NK-92 (cell line): Measurements from ENCODE around the gene GLI2.

Source experiments
- DNase-seq: peaks from one replicate; lab custom pipeline; 2025; ENCODE audit not compliant: unreplicated experiment; lab: John Stamatoyannopoulos, UW

GLI2 gene

DNA sequence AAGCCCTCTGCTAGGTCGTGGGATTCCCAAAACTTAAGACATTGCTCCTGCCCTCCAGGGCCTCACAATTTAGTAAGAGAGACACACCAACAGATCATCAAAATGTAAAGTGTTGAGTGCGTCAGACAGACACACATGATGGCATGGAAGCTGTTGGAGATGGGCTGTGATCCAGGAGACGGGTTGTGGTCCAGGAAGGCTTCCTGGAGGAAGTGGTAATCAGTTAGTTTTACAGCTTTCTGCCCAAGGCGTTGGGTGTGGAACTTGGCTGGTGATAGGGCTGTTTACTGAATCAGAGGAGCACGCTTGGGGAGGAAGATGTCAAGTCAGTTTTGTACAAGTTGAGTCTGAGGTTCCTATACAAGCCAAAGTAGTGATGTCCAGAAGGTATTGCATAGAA, 24.0 kb upstream of the GLI2 start:
- no peak for DNase-seq

DNA sequence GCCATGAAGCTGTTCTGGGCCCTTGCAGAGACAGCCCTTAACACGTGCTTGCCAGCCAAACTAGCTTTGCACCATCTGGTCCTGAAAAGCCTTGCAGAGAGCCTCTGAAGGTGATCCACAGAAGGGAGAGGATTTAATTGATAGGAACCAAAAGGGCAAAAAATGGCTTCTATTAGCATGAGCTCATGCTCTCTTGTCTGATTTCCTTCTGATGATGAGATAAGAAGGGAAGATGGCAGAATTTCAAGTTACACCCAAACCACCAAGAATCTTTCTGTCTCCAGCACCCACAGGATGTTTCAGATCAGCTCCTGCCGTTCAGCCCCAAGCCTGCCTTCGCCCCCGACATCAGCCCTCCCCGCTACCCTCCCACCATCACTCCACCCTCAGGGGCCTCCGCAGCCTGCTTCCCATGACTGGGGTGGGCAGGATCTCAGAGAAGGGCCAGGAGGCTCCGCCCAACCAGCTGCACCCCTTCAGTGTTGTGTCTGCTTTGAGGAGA, 23.4 kb upstream of the GLI2 start:
- no peak for DNase-seq

DNA sequence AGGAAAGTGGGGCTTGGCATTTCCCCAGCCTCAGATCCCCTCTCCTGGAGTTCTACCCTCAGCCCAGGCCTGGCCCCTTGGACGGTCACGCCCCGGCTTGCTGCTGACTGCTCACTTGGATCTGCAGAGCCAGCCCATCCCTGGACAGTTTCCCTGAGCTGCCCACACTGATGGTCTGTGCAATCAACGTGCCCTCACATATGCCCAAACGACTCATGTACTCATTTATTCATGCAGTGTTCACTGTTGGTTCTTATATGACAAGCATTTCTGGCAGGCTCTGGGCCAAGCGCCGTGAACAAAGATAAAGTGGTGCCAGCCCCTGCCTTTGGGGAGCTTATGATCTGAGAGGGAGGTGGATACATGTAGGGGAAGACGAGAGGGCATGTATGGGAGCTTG, 20.3 kb upstream of the GLI2 start:
- no peak for DNase-seq

DNA sequence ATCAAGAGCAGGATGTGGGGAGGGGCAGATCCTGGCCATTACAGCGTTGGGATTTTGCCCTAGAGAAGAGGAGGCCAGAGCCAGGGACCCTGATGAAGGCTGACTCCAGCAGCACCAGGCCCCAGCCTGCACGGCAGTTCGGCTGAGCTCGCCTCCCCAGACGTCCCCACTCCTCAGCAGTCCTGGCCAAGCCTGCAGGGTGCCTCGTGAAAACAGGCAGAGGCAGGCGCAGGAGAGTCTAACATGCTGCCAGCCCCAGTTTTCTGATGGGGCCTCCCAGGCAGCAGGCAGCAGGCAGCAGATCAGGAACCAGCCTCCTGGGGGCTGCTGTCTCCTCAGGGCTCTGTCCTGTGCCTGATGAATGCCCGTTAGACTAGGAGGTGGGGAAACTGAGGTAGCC, 19.7 kb upstream of the GLI2 start:
- DNase-seq: no peak

DNA sequence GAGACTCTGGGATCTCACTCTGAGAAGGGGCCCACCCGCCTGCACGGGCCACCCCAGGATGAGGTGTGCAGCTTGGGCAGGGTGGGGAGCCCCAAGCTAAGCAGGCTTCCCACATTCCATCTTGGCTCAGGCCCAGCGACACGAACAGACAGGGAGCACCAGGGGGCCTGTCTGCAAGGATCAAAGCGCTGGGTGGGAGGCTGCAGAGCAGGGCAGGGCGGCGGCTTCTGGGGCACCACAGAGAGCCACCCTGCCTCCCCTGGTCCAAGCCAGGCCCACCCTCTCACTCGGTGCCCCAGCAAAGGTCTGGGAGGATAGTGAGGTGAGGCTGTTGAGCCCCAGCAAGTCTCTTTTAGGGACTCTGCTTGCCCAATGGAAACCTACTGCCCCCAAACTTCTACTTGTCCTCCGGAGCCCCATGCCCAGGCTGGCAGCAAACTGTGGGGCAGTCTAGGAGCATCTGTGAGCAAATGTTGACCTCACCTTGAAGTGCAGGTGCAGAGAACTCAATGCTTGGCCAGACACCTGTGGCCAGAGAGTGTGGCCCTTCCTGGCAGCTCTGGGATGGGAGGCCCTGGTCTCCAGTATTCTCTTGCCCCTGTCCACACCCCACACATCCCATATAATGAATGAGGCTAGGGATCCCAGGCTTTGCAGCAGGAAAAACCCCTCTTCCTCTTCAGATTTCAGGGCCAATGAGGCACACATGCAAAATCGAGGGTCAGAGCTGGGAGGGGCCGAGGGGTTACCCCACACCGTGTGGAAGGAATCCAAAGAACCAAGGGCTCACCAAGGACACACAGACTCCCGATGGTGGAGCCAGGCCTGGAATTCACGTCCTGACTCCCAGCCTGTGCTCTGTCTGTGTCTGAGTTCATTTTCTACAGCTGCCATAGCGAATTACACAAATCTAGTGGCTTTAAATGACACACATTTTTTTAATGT, 18.8 kb upstream of the GLI2 start:
- no peak for DNase-seq

DNA sequence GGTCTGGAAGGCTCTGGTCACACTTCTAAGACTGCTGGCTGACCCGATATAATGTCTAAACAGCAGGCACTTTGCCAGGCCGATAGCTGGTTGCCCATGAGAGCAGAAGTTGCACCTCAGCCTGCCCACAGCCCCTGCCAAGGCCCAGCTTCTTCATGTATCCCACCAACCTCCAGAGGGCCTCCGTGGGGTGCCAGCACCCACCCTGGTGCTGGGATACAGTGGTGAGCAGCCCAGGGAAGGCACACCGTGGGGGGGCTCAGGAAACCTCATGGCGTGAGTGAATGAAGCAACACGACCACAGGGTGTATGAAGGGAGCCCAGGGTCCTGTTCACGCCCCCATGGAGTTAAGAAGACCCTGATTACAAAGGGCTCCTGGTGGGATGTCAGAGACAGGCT, 16.2 kb upstream of the GLI2 start:
- no peak for DNase-seq

DNA sequence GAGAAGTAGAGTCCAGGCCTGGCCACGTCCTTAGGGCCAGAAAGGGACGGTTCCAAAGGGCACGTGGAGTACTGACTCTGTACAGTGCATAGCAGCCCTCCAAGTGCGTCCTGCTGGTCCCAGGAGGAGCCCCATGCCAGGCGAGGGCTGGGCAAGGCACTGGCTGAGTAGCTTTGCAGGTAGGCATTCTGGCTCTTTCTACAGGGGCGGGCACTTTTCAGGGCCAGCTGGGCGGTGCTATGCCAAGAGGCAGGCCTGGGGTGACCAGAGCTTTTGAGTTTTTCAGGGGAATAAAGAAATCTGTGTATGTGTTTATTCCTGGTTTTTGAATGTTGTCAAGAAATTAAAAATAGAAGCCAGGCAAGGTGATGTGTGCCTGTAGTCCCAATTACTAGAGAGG, 15.4 kb upstream of the GLI2 start:
- no peak for DNase-seq

DNA sequence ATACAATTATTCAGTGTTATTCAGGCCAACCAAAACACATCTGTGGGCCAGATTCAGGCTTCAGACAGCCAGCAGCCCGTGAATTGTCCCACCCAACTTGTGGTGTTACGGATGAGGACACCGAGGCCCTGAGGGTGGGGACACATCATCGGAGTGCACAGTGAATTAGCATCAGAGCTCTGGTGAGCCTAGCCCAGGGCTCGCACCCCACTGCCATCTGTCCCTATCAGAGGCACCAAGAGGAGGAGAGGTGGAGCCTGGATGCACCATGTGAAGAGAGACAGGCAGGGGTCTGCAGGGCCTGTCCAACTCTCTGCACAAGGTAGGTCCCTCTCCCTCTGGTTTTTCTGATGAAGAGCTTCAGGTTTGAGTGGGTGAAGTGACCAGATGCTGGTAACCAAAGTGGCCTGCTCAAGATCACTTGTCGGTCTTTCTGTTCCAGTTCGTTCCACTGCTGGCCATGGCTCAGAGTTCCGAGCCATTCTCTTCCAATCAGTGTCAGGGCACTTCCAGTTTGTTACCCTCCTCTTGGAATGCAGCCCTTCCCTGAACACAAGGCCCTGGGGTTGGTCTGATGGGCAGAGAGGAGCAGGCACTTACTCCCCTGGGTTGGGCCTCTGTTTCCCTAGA, 14.8 kb upstream of the GLI2 start:
- DNase-seq: no peak

DNA sequence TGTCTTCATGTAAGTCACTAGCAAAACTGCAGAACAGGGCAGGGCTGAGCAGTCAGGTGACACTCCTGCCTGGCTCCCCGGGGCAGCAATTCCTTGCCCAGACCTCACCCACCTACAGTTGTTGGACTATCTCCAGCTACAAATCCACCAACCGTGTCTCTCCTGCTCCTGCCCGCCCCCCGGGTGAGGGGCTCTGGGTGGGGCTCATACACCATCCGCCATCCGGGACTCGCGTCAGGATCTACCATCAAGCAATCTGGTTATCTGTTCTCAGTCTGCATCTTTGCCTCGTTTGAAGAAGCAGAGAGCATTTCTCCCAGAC, 13.5 kb upstream of the GLI2 start:
- DNase-seq: no peak

DNA sequence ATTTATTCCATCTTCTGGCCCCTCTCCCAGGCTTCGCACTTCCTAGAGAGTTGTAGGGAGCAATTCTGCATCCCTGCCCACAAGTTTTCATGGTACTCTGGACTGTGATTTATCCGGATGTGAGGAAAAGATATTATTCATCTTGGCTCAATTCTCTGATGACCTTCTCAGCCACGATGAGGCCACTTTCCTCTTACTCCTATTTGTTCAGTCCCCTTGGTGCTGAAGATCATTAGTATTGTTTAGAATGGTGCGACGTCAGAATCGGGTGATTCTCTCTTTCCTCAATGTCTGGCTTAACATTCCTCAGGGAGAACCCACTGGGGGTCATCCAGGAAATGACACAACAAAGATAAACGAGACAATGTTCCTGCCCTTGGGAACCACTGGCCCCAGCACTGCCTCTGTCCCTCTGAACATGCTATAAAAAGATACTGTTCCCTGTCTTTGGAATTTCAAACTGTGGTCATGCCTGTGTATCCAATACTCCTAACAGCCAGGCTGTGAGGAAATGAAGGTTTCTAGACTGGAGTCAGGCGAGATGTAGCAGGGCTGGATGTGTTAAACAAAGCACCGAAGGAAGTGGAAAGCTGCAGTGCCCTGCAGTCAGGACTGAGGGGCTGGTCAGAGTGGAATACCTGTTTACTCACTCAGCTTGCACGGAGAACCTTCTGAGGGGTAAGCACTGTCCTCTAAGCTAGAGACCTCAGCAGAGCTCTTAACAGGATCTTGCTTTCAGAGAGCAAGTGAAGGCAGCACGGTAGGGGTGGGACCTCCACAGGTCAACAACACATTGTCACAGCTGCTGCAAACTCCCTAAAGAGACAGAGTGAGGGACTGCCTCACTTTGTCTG, 12.9 kb upstream of the GLI2 start:
- DNase-seq: no peak

DNA sequence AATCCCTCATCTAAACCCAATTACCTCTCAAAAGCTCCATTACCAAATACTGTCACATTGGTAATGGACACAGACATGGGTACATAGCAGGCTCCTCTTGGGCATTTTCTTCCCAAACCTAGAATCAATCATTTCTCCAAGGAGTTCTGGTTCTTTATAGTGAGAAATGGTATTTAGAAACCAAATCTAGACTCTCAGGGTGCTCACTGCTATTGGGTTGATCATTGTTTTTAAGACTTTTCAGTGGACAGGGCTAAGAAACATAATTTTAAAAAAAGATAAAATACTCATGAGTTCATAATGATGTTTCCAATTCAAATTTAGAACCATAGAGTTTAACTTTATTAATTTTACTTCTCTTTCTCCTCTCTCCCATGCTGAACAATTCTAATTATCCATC, 9.4 kb upstream of the GLI2 start:
- no peak for DNase-seq

DNA sequence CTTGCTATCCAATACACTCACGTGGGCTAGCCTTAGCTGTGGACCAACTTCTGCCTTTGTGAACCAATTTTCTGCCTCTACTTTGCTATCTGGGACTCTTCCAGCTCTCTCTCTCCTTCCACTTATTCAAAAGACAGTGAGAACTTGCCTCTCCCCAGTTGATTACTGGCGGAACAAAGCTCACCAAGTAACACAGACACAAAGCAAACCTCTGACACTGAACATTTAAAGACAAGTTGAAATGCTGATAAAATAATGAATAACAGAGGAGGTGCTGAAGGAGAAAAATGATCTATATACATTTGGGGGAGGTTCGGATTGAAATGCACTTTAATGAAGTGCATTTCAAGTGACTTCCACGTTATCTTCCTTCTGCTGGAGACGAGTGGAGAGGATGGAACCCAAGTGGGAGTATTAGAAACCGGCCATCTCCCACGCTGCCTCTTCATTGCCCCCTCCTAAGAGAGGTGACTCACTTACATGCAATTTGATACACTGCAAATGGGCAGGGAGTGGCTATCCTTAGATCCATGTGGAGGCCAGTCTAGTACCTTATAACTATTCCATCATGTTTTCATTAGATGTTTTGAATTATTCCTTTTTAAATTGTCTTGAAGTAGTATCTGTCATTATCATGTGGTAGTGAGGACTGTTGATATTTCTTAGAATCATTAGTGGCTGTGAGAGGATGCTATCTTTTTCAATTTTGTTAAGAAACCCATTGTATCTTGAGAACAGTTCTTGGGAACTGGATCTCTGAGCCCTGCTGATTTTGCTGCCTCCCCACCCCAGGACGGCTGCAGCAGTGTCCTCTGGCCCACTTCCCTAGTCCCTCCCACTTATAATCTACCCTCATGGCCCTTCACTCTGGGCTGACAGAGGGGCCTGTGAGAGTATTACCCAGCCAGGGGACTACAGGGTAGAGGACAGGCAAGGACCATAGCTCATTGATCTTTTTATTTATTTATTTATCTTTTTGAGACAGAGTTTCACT, 6.0 kb upstream of the GLI2 start:
- no peak for DNase-seq

DNA sequence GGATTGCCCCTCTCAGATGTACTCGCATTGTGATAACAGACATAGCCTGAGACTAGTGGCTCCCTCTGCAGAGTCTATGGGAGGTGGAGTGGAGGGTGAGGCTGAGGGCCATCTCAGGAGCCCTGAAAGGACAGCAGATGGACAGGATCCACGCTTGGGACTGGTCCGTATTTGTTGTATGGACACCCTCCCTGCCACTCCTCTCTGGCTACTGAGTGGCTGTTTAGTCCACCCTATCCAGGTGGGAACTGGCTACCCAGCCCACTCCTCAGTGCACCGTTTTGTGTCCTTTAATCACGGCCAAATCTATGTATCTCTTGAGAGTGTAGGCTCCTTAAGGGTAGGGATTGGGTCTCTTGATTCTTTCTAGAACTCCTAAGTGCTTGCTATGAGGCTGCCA, 4.5 kb upstream of the GLI2 start:
- no peak for DNase-seq

DNA sequence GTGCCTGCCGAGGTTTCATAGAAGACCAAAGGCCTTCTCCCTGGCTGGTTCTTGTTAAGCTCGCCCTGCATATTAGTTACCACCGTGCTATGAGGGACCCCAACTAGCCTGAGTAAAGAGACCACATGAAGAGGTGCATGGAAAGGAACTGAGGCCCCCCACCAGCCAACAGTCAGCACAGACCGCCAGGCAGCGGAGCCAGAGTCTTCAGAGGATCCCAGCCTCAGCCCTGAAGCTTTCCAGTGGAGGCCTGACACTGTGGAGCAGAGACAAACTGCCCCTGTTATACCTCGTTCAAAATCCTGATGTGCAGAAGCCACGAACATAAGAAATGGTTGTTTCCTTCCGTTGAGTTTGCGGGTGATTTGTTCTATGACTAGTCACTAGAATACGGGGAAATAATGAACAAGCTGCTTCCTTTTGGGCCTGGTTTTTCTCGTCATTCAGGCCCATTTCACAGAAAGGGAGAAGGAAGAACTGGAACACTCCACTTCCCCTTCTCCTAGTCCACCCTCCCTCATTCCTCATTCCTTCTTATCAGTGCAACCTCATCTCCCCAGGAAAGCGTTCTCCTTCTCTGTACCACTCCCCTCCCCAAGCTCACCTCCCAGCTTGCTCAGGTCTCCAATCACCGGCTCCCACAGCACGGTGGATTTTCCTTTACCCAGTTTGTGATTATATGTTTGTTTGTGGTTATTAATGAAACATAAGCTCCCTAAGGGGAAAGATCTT, 3.0 kb upstream of the GLI2 start:
- no peak for DNase-seq

DNA sequence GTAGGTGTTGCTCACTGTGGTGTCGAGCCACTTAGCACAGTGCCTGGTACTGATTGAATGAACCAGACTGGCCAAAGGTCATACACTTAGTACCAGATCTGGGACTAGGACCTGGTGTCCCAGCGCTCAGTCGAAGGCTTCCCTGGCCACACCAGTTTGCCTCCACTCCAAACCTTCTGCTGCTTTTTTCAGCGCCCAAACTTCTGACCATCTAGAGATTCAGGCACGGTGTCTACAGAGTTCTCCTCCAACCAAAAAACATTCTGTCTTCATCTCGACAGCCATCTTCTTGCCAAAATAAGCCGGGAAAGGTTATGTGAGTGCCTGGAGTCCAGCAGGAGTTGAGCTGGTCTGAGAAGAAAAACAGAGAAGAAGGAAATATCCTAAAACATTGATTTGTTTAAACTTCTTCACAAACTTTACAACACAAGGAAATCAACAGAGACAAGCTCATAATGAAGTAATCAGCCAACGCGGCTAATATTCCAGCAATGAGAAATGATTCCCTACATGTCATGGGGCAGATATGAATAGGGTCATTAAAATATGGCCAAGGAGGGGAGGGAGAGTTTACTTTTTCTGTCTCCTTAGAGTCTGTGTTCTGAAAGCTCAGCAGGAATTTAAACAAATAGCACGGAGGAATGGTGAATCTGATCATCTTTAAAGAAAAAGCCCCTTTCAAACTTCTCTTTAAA, 2.3 kb upstream of the GLI2 start:
- no peak for DNase-seq

DNA sequence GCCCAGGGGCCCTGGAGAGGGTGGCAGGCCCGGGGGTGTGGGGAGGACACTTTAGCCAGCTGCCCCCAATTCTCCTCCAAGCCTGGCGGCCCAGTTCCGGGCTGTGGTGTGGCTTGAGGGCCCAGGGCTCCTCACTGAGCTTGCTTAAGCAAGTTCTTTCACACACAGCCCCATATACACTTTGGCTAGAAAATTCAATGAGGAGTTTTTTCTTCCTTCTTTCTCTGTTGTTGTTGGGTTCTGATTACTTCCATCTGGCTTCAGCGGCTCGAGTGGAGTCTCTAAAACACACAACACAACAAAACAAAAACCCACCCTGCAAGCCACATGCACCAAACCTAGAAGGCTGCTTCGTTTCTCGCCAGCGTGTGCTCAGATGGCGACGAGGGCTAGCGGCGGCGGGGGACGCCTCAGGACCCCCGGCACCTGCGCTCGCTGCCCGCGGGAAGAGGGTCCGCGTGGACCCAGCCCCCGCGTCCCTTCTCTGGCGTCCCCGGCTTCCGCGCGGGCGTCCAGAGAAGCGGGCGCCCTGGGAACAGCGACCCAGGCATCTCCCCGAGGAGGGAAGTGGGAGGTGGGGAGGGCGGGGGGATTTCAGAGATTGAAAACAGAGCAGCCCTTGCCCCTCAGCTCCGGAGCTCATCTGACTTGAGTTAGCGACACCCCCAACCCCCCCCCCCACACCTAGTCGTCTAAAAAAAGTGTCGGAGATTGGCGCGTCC, 577 bp upstream of the GLI2 start:
- DNase-seq: no peak

DNA sequence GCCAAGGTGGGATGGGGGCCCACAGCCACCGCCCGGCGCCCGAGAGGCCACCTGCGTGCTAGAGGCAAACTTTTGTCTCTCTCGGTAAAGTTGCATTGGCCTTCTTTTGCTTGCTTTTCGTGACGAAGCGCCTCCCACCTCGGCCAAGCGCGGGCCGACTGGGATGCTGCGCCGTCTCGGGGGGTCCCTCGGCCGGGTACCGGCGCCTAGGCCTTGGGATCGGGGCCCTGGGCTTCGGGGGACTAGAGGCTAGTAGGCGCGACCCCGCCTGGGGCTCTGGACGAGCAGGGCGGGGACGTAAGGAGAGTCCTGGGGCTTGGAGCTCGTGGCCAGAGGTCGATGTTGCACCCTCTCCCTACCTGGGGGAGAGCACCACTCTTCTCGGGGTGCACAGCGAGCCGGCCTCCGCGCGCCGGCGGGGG, 545 bp downstream of the GLI2 start:
- DNase-seq: no peak

DNA sequence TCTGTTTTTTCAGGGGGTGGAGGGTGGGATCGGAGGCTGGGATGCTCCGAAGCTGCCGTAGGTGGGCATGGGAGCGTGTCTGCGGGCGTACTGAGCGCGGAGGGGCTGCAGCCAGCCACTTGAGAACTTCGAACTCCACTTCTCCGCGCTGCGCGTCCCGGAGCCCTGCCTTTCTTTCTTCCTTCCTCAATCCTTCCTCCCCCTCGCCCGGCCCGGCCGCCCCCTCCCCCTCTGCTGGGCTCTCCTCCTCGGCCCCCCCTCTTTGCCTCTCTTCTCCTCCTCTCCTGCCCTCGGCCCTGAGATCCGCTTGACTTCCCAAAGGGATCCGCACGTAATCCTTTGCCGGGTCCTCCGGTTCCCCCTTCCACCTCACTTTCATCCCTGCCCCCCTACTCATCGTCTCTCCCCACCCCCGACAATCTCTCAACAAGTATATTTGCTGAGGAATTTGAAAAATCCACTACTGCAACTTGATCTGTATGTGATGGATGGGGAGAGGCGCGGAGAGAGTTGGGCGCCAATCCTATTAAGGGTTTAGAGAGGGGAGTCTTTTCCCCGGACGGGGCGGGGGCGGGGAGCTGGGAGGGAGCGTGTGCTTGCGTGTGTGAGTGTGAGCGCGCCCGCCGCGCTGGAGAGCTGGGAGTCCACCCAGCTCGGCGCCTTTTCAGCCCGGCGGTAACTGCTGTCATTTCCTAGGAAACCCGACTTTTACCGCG, 1.1 kb downstream of the GLI2 start:
- no peak for DNase-seq
